ENCODE results near the gene TNFRSF12A.
"Not testable (repeated sequence)": the region's sequence is repeated elsewhere in the genome, so short reads cannot be mapped to it uniquely, and the experiment has no call there.

The TNFRSF12A gene

DNA sequence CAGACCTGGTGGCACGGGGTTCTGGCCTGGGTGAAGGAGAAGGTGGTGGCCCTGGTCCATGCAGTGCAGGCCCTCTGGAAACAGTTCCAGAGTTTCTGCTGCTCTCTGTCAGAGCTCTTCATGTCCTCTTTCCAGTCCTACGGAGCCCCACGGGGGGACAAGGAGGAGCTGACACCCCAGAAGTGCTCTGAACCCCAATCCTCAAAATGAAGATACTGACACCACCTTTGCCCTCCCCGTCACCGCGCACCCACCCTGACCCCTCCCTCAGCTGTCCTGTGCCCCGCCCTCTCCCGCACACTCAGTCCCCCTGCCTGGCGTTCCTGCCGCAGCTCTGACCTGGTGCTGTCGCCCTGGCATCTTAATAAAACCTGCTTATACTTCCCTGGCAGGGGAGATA lies 49.0 kb downstream of the TNFRSF12A start:
- DNase-seq: not testable (repeated sequence)

DNA sequence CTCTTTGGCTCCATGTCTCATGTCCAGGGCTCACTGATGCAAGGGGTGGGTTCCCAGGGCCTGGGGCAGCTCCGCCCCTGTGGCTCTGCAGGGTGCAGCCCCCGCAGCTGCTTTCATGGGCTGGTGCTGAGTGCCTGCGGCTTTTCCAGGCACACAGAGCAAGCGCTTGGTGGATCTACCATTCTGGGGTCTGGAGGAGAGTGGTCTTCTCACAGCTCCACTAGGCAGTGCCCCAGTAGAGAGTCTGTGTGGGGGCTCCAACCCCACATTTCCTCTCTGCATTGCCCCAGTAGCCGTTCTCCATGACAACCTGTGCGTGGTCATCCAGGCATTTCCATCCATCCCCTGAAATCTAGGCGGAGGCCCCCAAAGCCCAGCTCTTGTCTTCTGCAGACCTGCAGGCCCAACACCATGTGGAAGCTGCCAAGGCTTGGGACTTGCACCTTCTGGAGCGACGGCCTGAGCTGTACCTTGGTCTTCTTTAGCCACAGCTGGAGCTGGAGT lies 50.5 kb downstream of the TNFRSF12A start:
- DNase-seq: no peak

DNA sequence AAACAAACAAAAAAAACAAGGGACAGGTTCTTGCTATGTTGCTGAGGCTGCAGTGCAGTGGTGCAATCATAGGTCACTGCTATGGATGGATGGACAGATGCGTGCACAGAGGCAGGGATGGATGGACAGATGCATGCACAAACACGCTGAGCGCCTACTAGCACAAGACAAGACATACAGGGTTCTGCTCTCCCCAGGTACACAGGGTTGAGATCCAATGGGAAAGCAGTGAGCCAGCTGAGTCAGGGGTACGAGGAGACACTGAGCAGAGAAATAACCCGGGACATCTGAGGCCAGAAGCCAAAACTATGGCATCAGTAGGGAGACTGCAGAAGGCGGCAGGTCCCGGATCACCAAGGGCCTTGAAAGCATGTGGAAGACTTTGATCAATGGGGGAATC lies 51.5 kb downstream of the TNFRSF12A start:
- no peak for DNase-seq

Data from DMS79 treated with DMSO at 0.1 percent for 48 hours (cell line).